GM12878 (cell line): ENCODE measurements around the gene MAP4K2. TPM values are rescaled to one million over a fixed set of nuclear protein-coding genes. Genes with fewer than 3 reads are reported as not detected.

Experiments used
- ATAC-seq: fragments of 200-7000 bp; cut with Tn5 transposase; 3 replicates; pipeline ENCODE4 v1.9.1; 2020; ENCODE audit warnings: mild to moderate bottlenecking, moderate library complexity
- BruUV-seq: library from RNA; stranded (reverse); fragments of 400-500 nt; replicated peaks from 2 replicates; lab custom pipeline; 2021; lab: Mats Ljungman, UMichigan
- CTCF ChIA-PET: fragments of 300-600 bp; sonication (Branson Sonifier 250); formaldehyde crosslinking; extraction: SDS; loops from one replicate; lab custom pipeline; 2021; ENCODE audit warnings: inconsistent platforms; lab: Yijun Ruan, JAX
- POLR2A ChIA-PET: fragments of 350-600 bp; formaldehyde crosslinking; extraction: SDS; loops from one replicate; lab custom pipeline; 2021; ENCODE audit warnings: inconsistent platforms; lab: Charles Lee
- RAD21 ChIA-PET: fragments of 300-600 bp; sonication (Branson Sonifier 250); formaldehyde crosslinking; loops from one replicate; lab custom pipeline; 2023; ENCODE audit warnings: antibody characterized with exemption; ENCODE audit not compliant: unreplicated experiment; lab: Charles Lee
- SMC1A ChIA-PET: fragments of 300-600 bp; sonication (Branson Sonifier 250); formaldehyde crosslinking; loops from one replicate; lab custom pipeline; 2023; ENCODE audit not compliant: unreplicated experiment, uncharacterized antibody; lab: Charles Lee
- DNase-seq: peaks from one replicate; pipeline ENCODE4 v3.0.0-alpha.2; 2011; ENCODE audit warnings: low read depth, low spot score
- FAIRE-seq: peaks from 3 replicates; lab custom pipeline; 2011; peaks lifted over from hg19 to GRCh38; lab: Jason Lieb, UNC
- H2AFZ ChIP-seq: 2 replicates; pipeline ENCODE4 v1.6.0; 2011; ENCODE audit warnings: low read depth, low read length, control low read depth; ENCODE audit not compliant: control insufficient read depth
- H3K27ac ChIP-seq: 2 replicates; pipeline ENCODE4 v1.5.1; 2011; ENCODE audit warnings: control low read depth; ENCODE audit not compliant: control insufficient read depth, insufficient read depth
- H3K27me3 ChIP-seq, 2 experiments: replicated peaks in 1 of 2; 2 replicates each; pipeline versions ENCODE4 v1.6.0 to v1.6.1; 2011; ENCODE audit warnings: low read length in 1 of 2; ENCODE audit not compliant: control insufficient read depth in 2 of 2, insufficient read depth in 2 of 2
- H3K36me3 ChIP-seq, 2 experiments: 2 replicates each; pipeline ENCODE4 v1.5.1; 2011; ENCODE audit warnings: low read length in 1 of 2; ENCODE audit not compliant: control insufficient read depth in 2 of 2, insufficient read depth in 2 of 2
- H3K4me1 ChIP-seq: 2 replicates; pipeline ENCODE4 v1.6.1; 2011; ENCODE audit warnings: mild to moderate bottlenecking, low read length, moderate library complexity, mixed read lengths; ENCODE audit not compliant: control insufficient read depth, insufficient read depth
- H3K4me2 ChIP-seq: 2 replicates; pipeline ENCODE4 v1.6.0; 2011; ENCODE audit warnings: control low read depth; ENCODE audit not compliant: control insufficient read depth, insufficient read depth
- H3K4me3 ChIP-seq: fragments of 200-600 bp; sonication (generic); 2 replicates; pipeline ENCODE4 v1.5.1; 2016
- H3K79me2 ChIP-seq: 2 replicates; pipeline ENCODE4 v1.6.0; 2011; ENCODE audit warnings: low read length; ENCODE audit not compliant: control insufficient read depth, insufficient read depth
- H3K9ac ChIP-seq: 2 replicates; pipeline ENCODE4 v1.8.0; 2011; ENCODE audit warnings: low read length, control low read depth, mixed read lengths; ENCODE audit not compliant: control insufficient read depth, insufficient read depth
- H3K9me3 ChIP-seq: replicated peaks from 3 replicates; pipeline ENCODE4 v1.5.1; 2011; ENCODE audit warnings: mild to moderate bottlenecking, low read length; ENCODE audit not compliant: control insufficient read depth, insufficient read depth
- H4K20me1 ChIP-seq: 2 replicates; pipeline ENCODE4 v1.6.0; 2011; ENCODE audit not compliant: control insufficient read depth, insufficient read depth
- BCL3 ChIP-seq: IDR thresholded peaks from 2 replicates; pipeline ENCODE4 v1.6.1; 2011; ENCODE audit warnings: borderline replicate concordance, low read depth, mild to moderate bottlenecking, moderate library complexity, low read length; ENCODE audit not compliant: insufficient read depth, poor library complexity, severe bottlenecking
- BMI1 ChIP-seq: fragments of 450-650 bp; IDR thresholded peaks from 2 replicates; pipeline ENCODE4 v1.6.1; 2016; ENCODE audit warnings: mild to moderate bottlenecking, moderate library complexity, borderline replicate concordance
- DPF2 ChIP-seq: fragments of 450-650 bp; IDR thresholded peaks from 2 replicates; pipeline ENCODE4 v1.6.1; 2017; ENCODE audit warnings: mild to moderate bottlenecking
- FOS ChIP-seq: IDR thresholded peaks from 3 replicates; pipeline ENCODE4 v1.6.1; 2011; ENCODE audit warnings: borderline replicate concordance; ENCODE audit not compliant: insufficient read length; ENCODE audit errors: extremely low read depth
- HDAC2 ChIP-seq: fragments of 200-600 bp; sonication (generic); IDR thresholded peaks from 2 replicates; pipeline ENCODE4 v1.6.1; 2017
- KAT2A ChIP-seq: conservative IDR thresholded peaks from 2 replicates; pipeline ENCODE4 v1.6.1; 2011; ENCODE audit warnings: low read depth, low read length; ENCODE audit not compliant: control insufficient read depth
- LARP7 ChIP-seq: fragments of 450-650 bp; IDR thresholded peaks from 2 replicates; pipeline ENCODE4 v1.6.1; 2017; ENCODE audit warnings: mild to moderate bottlenecking
- POLR2A ChIP-seq: IDR thresholded peaks from 2 replicates; pipeline ENCODE4 v1.6.1; 2011; ENCODE audit warnings: low read depth, mild to moderate bottlenecking, low read length
- TARDBP ChIP-seq: IDR thresholded peaks from 2 replicates; pipeline ENCODE4 v1.6.1; 2016; ENCODE audit warnings: borderline replicate concordance
- WGBS: methylation state at CpG from one replicate; pipeline ENCODE4 v1.1.6; 2016; ENCODE audit warnings: low lambda C conversion rate; ENCODE audit not compliant: insufficient replicate concordance, insufficient coverage; ENCODE audit errors: missing lambda C conversion rate; 5-methylcytosine and 5-hydroxymethylcytosine counted together
- in situ Hi-C: fragments of 300-500 bp; cut with MboI; formaldehyde crosslinking; loops from 9 replicates; pipeline ENCODE4 v1.14.3; 2018; ENCODE audit warnings: mixed read lengths
- intact Hi-C: fragments of 100-400 bp; cut with micrococcal nuclease; formaldehyde crosslinking; loops from one replicate; pipeline ENCODE4 v1.14.2; 2022; ENCODE audit not compliant: unreplicated experiment
- polyA plus RNA-seq, 11 experiments: library from polyadenylated mRNA; depleted of rRNA in 4 of 11; unstranded in 6 of 11; stranded (reverse) in 5 of 11; fragments of >200 nt; fragmentation: Nextera tagmentation in 4 of 11; fragmentation: Illumina TruSeq in 1 of 11; extraction: Ambion mirVana in 4 of 11; extraction: Trizol in 1 of 11; gene quantifications; 1 replicate in 1 of 11; 2 replicates in 10 of 11; pipeline versions ENCODE4 v1.2.1 to v1.2.3, GENCODE V29; 2011 to 2016; ENCODE audit warnings: inconsistent platforms in 2 of 11, missing spikeins in 2 of 11, low read depth in 1 of 11
- total RNA-seq, 4 experiments: library from RNA; depleted of rRNA in 3 of 4; stranded (reverse); fragments of >200 nt in 3 of 4; fragmentation: Illumina TruSeq in 1 of 4; extraction: Trizol in 1 of 4; gene quantifications; 2 replicates each; pipeline versions ENCODE4 v1.2.1 to v1.2.3, GENCODE V29; 2013 to 2021

Gene MAP4K2
- total and polyA plus RNA-seq, 10 of the 15 experiments (the other 5 are each of a cell fraction or from before 2014, with no cell fraction given): 0.98 to 78.1 (median 48.9) TPM

DNA sequence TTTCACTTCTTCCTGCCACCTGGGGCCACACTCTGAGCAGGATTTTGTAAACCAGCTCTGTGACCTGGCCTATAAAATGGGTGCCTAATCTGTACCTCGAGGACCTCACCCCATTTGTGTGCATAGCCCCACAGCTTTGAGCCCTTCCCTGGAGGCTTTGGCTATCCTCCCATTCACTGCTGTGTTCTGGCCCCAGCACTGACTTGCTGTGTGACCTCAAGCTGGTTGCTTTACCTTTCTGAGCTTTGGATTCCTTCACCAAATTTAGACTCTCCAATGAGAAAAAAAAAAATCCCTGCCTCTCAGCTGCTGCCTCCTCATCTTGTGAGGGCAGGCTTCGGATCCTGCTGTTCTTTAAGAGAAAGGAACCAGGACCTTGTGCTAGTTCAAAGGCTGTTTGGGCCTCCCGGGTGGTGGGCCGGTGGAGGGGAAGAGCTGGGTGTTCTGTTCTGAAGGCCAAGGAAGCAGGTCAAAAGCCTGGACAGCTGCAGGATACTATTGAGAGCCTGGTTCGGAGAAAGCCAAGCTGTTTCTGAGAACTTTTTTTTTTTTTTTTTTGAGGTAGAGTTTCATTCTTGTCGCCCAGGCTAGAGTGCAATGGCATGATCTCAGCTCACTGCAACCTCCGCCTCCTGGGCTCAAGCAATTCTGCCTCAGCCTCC, 42.1 kb downstream of the MAP4K2 start:
- 58% methylated on average over 6 of the region's 7 CpGs for WGBS
- peaks cover 17% of the 10 kb centered on the region for H3K4me1 ChIP-seq
- intact Hi-C loops: no loop called here
- peaks cover 9% of the 10 kb centered on the region for H4K20me1 ChIP-seq
- H3K27me3 ChIP-seq: no peaks in the 10 kb centered on the region
- POLR2A ChIA-PET: interaction anchor here (0.6 to 1.8 kb wide), 5 partner anchors 11 to 1960 kb away, joined by 3 to 6 read pairs (median 4); no protein-coding TSS in a partner anchor
- BruUV-seq: no TSS peak
- CTCF ChIA-PET: interaction anchor here (0.7 to 1.5 kb wide), 5 partner anchors 10 to 110 kb away, joined by 3 to 8 read pairs (median 4); no protein-coding TSS in a partner anchor
- ATAC-seq (no peak), DNase-seq (no peak), FAIRE-seq (no peak)
- peak; percentile 38; the same call in 1 of the 2 replicates for TF ChIP-seq POLR2A
- no peak for TF ChIP-seq KAT2A
- TF ChIP-seq BCL3: no peak
- TF ChIP-seq TARDBP: no peak
- no peak for TF ChIP-seq LARP7
- no peak for TF ChIP-seq DPF2
- no peak for TF ChIP-seq BMI1
- TF ChIP-seq HDAC2: no peak
- TF ChIP-seq FOS: no peak
- SMC1A ChIA-PET: interaction anchor here (1.2 to 1.7 kb wide), 2 partner anchors 10 to 15 kb away, joined by 4 to 5 read pairs; no protein-coding TSS in a partner anchor
- no peak overlapping the region for H3K4me3 ChIP-seq
- H3K36me3 ChIP-seq: peaks cover 15% of the 10 kb centered on the region in 2 experiments; a peak in 3 of 4 replicates
- H2AFZ ChIP-seq: no peak overlapping the region
- no peaks in the 10 kb centered on the region for H3K9me3 ChIP-seq
- RAD21 ChIA-PET: interaction anchor here (0.6 kb wide), 1 partner anchor 16 kb away, joined by 4 read pairs; no protein-coding TSS in a partner anchor
- H3K27ac ChIP-seq: no peak overlapping the region
- no peak overlapping the region for H3K9ac ChIP-seq
- in situ Hi-C loops: no loop called here
- H3K4me2 ChIP-seq: no peak overlapping the region
- no peaks in the 10 kb centered on the region for H3K79me2 ChIP-seq
